Liver (tissue), 9 donors: ENCODE results near the gene OASL. TPM values are rescaled to one million over a fixed set of nuclear protein-coding genes. Genes with fewer than 3 reads are reported as not detected.

Experiments used
- DNase-seq: peaks from one replicate; pipeline ENCODE4 v3.0.0-alpha.2; 2017; ENCODE audit warnings: low spot score
- H3K27ac ChIP-seq, 2 donors: one replicate each; pipeline ENCODE4 v1.7.0; 2013; ENCODE audit warnings: inconsistent platforms in 2 of 2, low read length in 2 of 2, control low read depth in 1 of 2, low read depth in 1 of 2, mild to moderate bottlenecking in 1 of 2
- H3K27me3 ChIP-seq, 4 donors: one replicate each; pipeline versions ENCODE4 v1.6.1 to v1.7.0; 2013; ENCODE audit warnings: low read length in 3 of 4, inconsistent platforms in 1 of 4, mild to moderate bottlenecking in 1 of 4, moderate library complexity in 1 of 4; ENCODE audit not compliant: control insufficient read depth in 4 of 4, insufficient read depth in 4 of 4
- H3K36me3 ChIP-seq, 4 donors: one replicate each; pipeline versions ENCODE4 v1.6.1 to v1.7.0; 2013; ENCODE audit warnings: low read length in 3 of 4, mild to moderate bottlenecking in 3 of 4, low read depth in 1 of 4, moderate library complexity in 1 of 4; ENCODE audit not compliant: control insufficient read depth in 4 of 4, insufficient read depth in 3 of 4
- H3K4me1 ChIP-seq, 4 donors: one replicate each; pipeline versions ENCODE4 v1.6.1 to v1.7.0; 2013; ENCODE audit warnings: low read length in 3 of 4, mild to moderate bottlenecking in 3 of 4, moderate library complexity in 1 of 4; ENCODE audit not compliant: control insufficient read depth in 4 of 4, insufficient read depth in 4 of 4
- H3K4me3 ChIP-seq, 3 donors: one replicate each; pipeline versions ENCODE4 v1.6.1 to v1.7.0; 2013; ENCODE audit warnings: low read length in 3 of 3, control low read depth in 1 of 3, low read depth in 1 of 3, mild to moderate bottlenecking in 1 of 3
- H3K9ac ChIP-seq, 2 donors: one replicate each; pipeline ENCODE4 v1.7.0; 2013; ENCODE audit warnings: low read length in 2 of 2, mild to moderate bottlenecking in 2 of 2, moderate library complexity in 2 of 2, control low read depth in 1 of 2, low read depth in 1 of 2
- H3K9me3 ChIP-seq, 4 donors: one replicate each; pipeline versions ENCODE4 v1.6.1 to v1.7.0; 2013; ENCODE audit warnings: low read length in 3 of 4; ENCODE audit not compliant: control insufficient read depth in 4 of 4
- ATF3 ChIP-seq: IDR thresholded peaks from 2 replicates; pipeline ENCODE4 v1.6.1; 2016; ENCODE audit warnings: antibody characterized with exemption
- CTCF ChIP-seq: fragments of 150-350 bp; IDR thresholded peaks from 2 replicates; pipeline ENCODE4 v1.5.1; 2017; ENCODE audit warnings: improper control_type of control experiment, low read depth, low read length; ENCODE audit not compliant: missing input control
- EGR1 ChIP-seq, 2 donors: IDR thresholded peaks; 2 replicates each; pipeline ENCODE4 v1.6.1; 2016 to 2018; ENCODE audit warnings: antibody characterized with exemption in 2 of 2, low read depth in 2 of 2
- FOXA1 ChIP-seq: IDR thresholded peaks from 2 replicates; pipeline ENCODE4 v1.6.1; 2016; ENCODE audit warnings: antibody characterized with exemption
- FOXA2 ChIP-seq: IDR thresholded peaks from 2 replicates; pipeline ENCODE4 v1.6.1; 2016; ENCODE audit warnings: antibody characterized with exemption
- GABPA ChIP-seq, 2 donors: IDR thresholded peaks in 1 of 2; conservative IDR thresholded peaks in 1 of 2; 2 replicates each; pipeline ENCODE4 v1.6.1; 2016; ENCODE audit warnings: antibody characterized with exemption in 2 of 2, mild to moderate bottlenecking in 1 of 2, moderate library complexity in 1 of 2
- HNF4A ChIP-seq, 2 donors: conservative IDR thresholded peaks; 2 replicates each; pipeline ENCODE4 v1.6.1; 2016; ENCODE audit warnings: antibody characterized with exemption in 2 of 2, mild to moderate bottlenecking in 2 of 2
- HNF4G ChIP-seq: IDR thresholded peaks from 2 replicates; pipeline ENCODE4 v1.6.1; 2016; ENCODE audit warnings: antibody characterized with exemption
- JUND ChIP-seq, 2 donors: IDR thresholded peaks; 2 replicates each; pipeline ENCODE4 v1.6.1; 2016; ENCODE audit warnings: antibody characterized with exemption in 2 of 2
- MAX ChIP-seq: IDR thresholded peaks from 2 replicates; pipeline ENCODE4 v1.6.1; 2016; ENCODE audit warnings: antibody characterized with exemption
- NR2F2 ChIP-seq: IDR thresholded peaks from 2 replicates; pipeline ENCODE4 v1.6.1; 2016; ENCODE audit warnings: antibody characterized with exemption
- RAD21 ChIP-seq, 2 donors: IDR thresholded peaks; 2 replicates each; pipeline ENCODE4 v1.6.1; 2016; ENCODE audit warnings: antibody characterized with exemption in 2 of 2, mild to moderate bottlenecking in 2 of 2
- REST ChIP-seq: IDR thresholded peaks from 2 replicates; pipeline ENCODE4 v1.6.1; 2016; ENCODE audit warnings: antibody characterized with exemption, mild to moderate bottlenecking
- RXRA ChIP-seq, 2 donors: IDR thresholded peaks; 2 replicates each; pipeline ENCODE4 v1.6.1; 2017 to 2018; ENCODE audit warnings: antibody characterized with exemption in 2 of 2, mild to moderate bottlenecking in 1 of 2
- SP1 ChIP-seq: IDR thresholded peaks from 2 replicates; pipeline ENCODE4 v1.6.1; 2018; ENCODE audit warnings: antibody characterized with exemption, mild to moderate bottlenecking
- TAF1 ChIP-seq: conservative IDR thresholded peaks from 2 replicates; pipeline ENCODE4 v1.6.1; 2016; ENCODE audit warnings: antibody characterized with exemption, mild to moderate bottlenecking
- YY1 ChIP-seq: IDR thresholded peaks from 2 replicates; pipeline ENCODE4 v1.6.1; 2016; ENCODE audit warnings: antibody characterized with exemption, mild to moderate bottlenecking
- ZBTB33 ChIP-seq: IDR thresholded peaks from 2 replicates; pipeline ENCODE4 v1.6.1; 2016; ENCODE audit warnings: antibody characterized with exemption
- WGBS: extraction: QIAGEN DNeasy Blood & Tissue Kit; methylation state at CpG from one replicate; pipeline ENCODE4 v1.1.7; 2013; 5-methylcytosine and 5-hydroxymethylcytosine counted together
- polyA plus RNA-seq, 2 donors: library from polyadenylated mRNA; stranded (reverse) in 1 of 2; unstranded in 1 of 2; fragments of 200-250 nt in 1 of 2; fragments of >200 nt in 1 of 2; fragmentation: Nextera tagmentation in 1 of 2; extraction: Ambion mirVana in 1 of 2; gene quantifications; one replicate each; pipeline versions ENCODE4 v1.2.1 to v1.2.3, GENCODE V29; 2013 to 2015
- total RNA-seq, 2 donors: library from RNA; depleted of rRNA; stranded (reverse); fragments of >200 nt; gene quantifications; one replicate each; pipeline ENCODE4 v1.2.3, GENCODE V29; 2014
- donor health status: healthy.
- donor health status: healthy.
- donor health status: healthy.
- donor health status: healthy.
- donor health status: healthy.

OASL gene
- total and polyA plus RNA-seq, 4 donors = 0.89 to 4.5 (median 3.1) TPM

GRCh38 chr12:121084229-121084628 lies 45.2 kb upstream of the OASL start (continued):
- TF ChIP-seq CTCF (no peak), GABPA (IDR thresholded peaks at IDR 0.05 in 1 of 2, conservative IDR thresholded peaks at IDR 0.05 in 1 of 2) (no peak), HNF4A (conservative IDR thresholded peaks at IDR 0.05) (no peak), SP1 (no peak), RXRA (IDR thresholded peaks at IDR 0.05) (no peak)

GRCh38 chr12:121080909-121081308 lies 41.9 kb upstream of the OASL start:
- WGBS = 97% methylated on average over 2 of the region's 2 CpGs
- Histone ChIP-seq H3K27me3 (no peaks in the 10 kb centered on the region), H3K9me3 (no peaks in the 10 kb centered on the region), H3K27ac (no peak overlapping the region), H3K36me3 (no peaks in the 10 kb centered on the region), H3K9ac (no peak overlapping the region), H3K4me1 (no peaks in the 10 kb centered on the region), H3K4me3 (no peak overlapping the region)
- no peak for DNase-seq
- TF ChIP-seq GABPA (IDR thresholded peaks at IDR 0.05 in 1 of 2, conservative IDR thresholded peaks at IDR 0.05 in 1 of 2) (no peak), HNF4G (no peak), REST (no peak), ATF3 (no peak), FOXA1 (no peak), HNF4A (conservative IDR thresholded peaks at IDR 0.05) (no peak), SP1 (no peak), JUND (IDR thresholded peaks at IDR 0.05) (no peak), RXRA (IDR thresholded peaks at IDR 0.05) (no peak), FOXA2 (no peak), EGR1 (IDR thresholded peaks at IDR 0.05; ENCODE audit: low read depth in 2 of 2) (no peak), RAD21 (IDR thresholded peaks at IDR 0.05) (no peak), MAX (no peak), TAF1 (no peak), YY1 (no peak), CTCF (no peak), ZBTB33 (no peak), NR2F2 (no peak)
